Stimulated activated CD4-positive, alpha-beta T cell treated with anti-CD3 and anti-CD28 coated beads, TNF-alpha, amount 100 ng/mL, for 24 hours (primary cell): ENCODE results near the gene RHBDL1.

Experiments used
- DNase-seq, 3 experiments: peaks; one replicate each; pipeline ENCODE4 v3.0.0-alpha.2; 2020; ENCODE audit warnings: low read depth in 3 of 3

Gene RHBDL1

GRCh38 chr16:652454-653305, 22.8 kb upstream of the RHBDL1 start:
- no peak for DNase-seq

GRCh38 chr16:654034-654433, 21.4 kb upstream of the RHBDL1 start:
- DNase-seq, result no peak

- no peak for DNase-seq
Observed at GRCh38 chr16:657487-657886, 18.0 kb upstream of the RHBDL1 start.

DNA sequence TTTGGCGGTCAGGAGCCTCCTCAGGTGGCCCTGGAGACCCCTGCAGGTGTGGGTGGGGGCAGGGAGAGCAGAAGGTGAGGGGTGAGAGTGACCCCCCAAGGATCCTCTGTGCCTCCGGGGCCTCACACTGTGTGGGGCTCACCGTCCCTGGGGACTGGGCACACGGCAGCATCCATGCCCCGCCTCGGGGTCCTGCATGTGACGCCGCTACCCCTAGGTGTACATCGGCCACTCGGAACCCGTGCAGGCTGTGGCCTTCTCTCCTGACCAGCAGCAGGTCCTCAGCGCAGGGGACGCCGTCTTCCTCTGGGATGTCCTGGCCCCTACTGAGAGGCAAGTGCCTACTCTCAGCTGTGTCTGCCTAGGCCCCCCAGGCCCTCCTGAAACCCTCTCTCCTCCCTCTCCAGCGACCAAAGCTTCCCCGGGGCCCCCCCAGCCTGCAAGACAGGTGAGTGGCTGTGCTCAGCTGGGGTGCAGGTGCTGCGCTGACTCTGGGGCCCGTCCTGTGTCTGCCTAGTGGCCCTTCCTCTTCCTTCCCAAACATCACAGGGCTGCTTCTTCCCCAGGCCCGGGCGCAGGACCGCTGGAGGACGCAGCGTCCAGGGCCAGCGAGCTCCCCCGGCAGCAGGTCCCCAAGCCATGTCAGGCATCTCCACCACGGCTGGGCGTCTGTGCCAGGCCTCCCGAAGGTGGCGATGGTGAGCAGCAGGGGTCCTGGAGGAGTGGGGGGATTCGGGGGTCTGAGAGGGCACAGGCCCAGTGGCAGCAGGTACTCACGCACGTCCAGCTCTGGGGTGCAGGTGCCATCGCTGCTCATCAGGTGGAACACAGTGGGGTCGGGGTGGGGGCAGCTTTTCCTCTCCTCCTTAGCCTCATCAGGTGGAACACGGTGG, 16.5 kb upstream of the RHBDL1 start:
- no peak for DNase-seq

GRCh38 chr16:659618-660017, 15.9 kb upstream of the RHBDL1 start:
- DNase-seq, result no peak

GRCh38 chr16:660132-660458, 15.4 kb upstream of the RHBDL1 start:
- DNase-seq, result no peak

- DNase-seq, result peak in 2 of 3 experiments; percentile 38 to 66
Observed at GRCh38 chr16:660459-661183, 14.8 kb upstream of the RHBDL1 start.

DNA sequence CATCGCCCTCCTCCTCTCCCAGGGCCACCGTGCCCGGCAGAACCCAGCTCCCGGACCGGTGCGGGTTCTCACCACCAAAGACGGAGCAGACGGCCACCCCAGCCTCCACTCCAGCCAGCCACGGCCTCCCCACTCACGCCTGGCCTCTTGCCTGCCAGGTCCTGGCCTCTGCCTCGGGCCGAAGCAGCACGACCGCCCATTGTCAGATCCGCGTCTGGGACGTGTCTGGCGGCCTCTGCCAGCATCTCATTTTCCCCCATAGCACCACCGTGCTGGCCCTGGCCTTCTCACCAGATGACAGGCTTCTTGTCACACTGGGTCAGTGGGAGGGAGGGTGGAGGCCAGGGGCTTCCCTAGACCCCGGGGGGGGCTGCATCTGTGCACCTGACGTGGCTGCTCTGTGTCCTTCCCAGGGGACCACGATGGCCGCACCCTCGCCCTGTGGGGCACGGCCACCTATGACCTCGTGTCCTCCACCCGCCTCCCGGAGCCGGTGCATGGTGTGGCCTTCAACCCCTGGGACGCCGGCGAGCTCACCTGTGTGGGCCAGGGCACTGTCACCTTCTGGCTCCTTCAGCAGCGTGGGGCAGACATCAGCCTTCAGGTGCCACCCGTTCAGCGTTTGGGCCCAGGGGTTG, 14.2 kb upstream of the RHBDL1 start:
- no peak for DNase-seq

GRCh38 chr16:662095-662494, 13.4 kb upstream of the RHBDL1 start:
- no peak for DNase-seq

GRCh38 chr16:662597-662996, 12.9 kb upstream of the RHBDL1 start:
- DNase-seq, result no peak

GRCh38 chr16:666572-666971, 8.9 kb upstream of the RHBDL1 start:
- no peak for DNase-seq

- no peak for DNase-seq
Observed at GRCh38 chr16:667113-667779, 8.2 kb upstream of the RHBDL1 start.

DNA sequence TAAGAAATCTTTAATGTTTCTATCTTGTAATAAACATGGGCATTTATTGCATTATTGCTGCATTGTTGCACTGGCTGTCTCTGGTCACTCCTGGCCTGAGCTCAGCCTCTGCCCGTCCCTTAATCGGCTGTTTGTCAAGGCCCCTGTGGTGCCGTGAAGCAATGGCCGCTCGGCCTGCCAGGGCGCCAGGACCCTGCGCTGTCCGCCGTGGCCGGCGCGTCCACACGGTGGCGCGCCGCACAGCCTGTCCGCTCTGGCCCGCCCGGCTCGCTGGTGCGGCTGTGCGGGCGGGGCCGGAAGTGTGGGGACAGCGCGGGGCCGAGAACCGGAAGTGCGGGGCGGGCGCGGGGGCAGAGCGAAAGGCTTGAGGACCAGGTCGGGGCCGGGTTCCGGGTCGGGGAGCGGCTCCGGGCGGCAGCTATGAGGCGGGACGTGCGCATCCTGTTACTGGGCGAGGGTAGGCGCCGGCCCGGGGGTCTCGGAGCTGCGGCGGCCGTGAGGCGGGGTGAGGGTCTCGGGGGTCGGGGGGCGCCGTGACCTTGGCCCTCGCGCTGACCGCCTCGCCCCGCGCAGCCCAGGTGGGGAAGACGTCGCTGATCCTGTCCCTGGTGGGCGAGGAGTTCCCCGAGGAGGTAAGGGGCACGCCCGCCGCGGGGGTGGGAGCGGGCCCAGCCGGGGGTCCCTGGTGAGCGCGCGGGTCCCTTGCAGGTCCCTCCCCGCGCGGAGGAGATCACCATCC, 7.5 kb upstream of the RHBDL1 start, which contains the start of gene RHOT2:
TSS of gene RHOT2 (plus strand) at position 353 of the 739 bp plus-strand sequence. CDS start at position 421, 68 bp downstream.
- peak; percentile 85 to 95 (median 87) for DNase-seq

DNA sequence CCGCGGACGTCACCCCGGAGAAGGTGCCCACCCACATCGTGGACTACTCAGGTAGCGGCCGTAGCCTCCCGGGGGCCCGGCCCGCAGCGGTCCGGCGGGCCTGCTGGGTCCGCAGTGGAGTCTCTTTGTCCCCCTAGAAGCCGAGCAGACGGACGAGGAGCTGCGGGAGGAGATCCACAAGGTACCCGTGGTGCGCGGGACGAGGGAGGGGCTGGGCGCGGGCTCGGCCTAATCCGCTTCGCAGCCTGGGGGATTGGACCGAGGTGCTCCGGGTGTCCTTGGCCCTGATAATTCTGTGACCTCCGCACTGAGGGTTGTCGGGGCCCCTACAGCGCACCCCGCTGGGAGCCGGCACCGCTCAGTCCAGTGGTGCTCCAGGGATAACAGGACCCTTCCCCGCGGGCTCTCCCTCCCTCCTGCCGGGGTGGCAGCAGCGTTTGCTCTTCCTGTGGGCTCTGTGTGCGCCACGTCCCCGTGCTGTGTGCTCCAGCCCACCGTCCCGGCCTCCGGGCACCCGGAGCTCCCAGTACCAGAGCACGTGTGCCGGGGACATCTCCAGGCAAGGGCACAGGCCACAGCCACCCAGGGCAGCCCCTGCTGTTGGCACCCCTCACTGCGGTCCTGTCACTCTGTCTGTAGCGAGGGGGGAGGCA, 6.8 kb upstream of the RHBDL1 start:
- DNase-seq, result no peak

DNA sequence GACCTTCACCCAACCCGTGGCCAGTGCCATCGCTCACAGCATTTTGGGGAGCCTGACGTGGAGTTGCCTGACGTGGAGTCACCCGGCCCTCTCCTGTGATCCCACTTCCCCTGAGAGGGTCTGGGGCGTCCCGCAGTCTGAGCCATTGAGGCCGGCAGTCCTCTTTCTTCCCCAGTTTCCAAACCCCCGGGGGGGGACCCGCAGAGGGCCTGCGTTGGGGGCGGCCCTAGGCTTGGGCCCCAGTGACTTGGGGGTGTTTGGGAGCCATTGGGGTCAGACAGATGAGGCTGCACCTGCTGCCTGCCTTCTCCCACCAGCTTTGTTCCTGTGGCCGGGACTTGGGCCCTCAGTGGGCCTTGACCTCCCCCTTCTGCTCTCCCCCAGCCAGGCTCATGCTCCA, 5.8 kb upstream of the RHBDL1 start:
- DNase-seq, result no peak

- DNase-seq, result no peak
Observed at GRCh38 chr16:670485-671352, 4.8 kb upstream of the RHBDL1 start.

DNA sequence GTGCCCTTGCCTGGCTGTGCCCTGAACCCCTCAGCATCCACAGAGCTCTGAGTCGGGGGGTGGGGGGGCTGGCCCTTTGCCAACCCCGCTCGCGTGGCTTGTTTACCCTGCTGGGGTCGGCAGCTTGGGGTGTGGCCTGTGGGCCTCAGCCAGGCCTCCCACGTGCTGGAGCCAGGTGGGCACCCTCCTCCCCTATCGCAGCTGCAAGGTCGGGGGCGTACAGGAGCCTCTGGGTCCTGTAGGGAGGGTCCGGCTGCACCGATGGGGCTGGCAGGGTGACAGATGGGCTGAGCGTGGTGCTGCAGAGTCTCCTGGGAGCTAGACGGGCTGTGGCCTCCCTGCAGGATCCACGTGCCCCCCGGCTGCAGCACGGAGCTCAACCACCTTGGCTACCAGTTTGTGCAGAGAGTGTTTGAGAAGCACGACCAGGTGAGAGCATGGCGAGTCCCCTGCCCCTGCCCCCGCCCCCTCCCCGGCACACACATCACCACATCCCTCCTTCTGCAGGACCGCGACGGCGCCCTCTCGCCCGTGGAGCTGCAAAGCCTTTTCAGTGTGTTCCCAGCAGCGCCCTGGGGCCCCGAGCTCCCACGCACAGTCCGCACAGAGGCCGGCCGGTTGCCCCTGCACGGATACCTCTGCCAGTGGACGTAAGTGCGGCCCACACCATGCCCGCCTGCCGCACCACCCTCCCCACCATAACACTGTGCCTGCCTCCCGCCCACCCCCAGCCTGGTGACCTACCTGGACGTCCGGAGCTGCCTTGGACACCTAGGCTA, 3.9 kb upstream of the RHBDL1 start:
- no peak for DNase-seq

GRCh38 chr16:672371-672770, 3.1 kb upstream of the RHBDL1 start:
- DNase-seq, result no peak
